CD4-positive, alpha-beta T cell treated with Interleukin-4 for 4 hours (primary cell): ENCODE results near the gene USP21.

ENCODE experiments used
- DNase-seq: peaks from one replicate; pipeline ENCODE4 v3.0.0-alpha.2; 2020

The USP21 gene

GRCh38 chr1:161133220-161133740 lies 26.0 kb upstream of the USP21 start:
- no peak for DNase-seq

- DNase-seq = no peak
These were observed 21.4 kb upstream of the USP21 start for GRCh38 chr1:161137881-161138280.

- DNase-seq = no peak
These were observed 20.9 kb upstream of the USP21 start for GRCh38 chr1:161138431-161138830.

DNA sequence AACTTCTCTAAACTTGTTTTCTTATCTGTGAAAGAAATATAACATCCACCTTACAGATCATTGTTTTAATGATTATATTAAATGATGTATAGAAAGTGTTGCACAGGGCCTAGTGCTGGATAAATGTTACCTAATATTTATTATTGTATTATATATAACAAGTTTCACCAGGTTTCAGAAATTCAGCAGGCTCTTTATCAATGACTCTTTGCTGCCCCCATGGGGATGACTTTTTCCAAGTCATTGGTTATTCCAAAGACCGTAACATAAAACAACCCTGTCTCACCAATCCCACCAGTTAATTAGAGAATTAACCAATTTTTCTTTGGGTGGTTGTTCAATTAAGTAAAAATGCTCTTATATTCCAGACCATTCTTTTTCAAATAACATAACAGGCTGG lies 19.5 kb upstream of the USP21 start:
- DNase-seq = peak; percentile 49

- DNase-seq = no peak
These were observed 18.4 kb upstream of the USP21 start for GRCh38 chr1:161140755-161141400.

GRCh38 chr1:161145832-161146231 lies 13.5 kb upstream of the USP21 start:
- no peak for DNase-seq

DNA sequence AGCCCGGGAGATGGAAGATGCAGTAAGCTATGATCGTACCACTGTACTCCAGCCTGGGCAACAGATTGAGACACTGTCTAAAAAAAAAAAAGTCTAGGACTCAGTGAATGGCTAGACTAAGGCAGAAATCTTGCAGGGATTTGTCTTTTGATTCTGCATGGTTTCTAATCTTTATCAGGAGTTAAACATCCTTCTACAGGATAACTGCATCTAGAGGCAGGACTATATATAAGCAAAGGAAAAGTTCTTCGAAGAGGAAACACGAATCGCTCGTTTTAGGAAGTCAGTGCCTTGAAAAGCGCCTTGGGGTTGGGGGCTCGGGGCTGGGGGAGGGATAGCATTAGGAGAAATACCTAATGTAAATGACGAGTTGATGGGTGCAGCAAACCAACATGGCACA lies 6.1 kb upstream of the USP21 start:
- DNase-seq = no peak

GRCh38 chr1:161153682-161154337 lies 5.5 kb upstream of the USP21 start, which contains the start of gene UFC1:
TSS of gene UFC1 (plus strand) at chr1:161153978. CDS start at chr1:161153998, 20 bp downstream.
- DNase-seq = peak; percentile 96

GRCh38 chr1:161157867-161158266 lies 1.4 kb upstream of the USP21 start:
- no peak for DNase-seq

DNA sequence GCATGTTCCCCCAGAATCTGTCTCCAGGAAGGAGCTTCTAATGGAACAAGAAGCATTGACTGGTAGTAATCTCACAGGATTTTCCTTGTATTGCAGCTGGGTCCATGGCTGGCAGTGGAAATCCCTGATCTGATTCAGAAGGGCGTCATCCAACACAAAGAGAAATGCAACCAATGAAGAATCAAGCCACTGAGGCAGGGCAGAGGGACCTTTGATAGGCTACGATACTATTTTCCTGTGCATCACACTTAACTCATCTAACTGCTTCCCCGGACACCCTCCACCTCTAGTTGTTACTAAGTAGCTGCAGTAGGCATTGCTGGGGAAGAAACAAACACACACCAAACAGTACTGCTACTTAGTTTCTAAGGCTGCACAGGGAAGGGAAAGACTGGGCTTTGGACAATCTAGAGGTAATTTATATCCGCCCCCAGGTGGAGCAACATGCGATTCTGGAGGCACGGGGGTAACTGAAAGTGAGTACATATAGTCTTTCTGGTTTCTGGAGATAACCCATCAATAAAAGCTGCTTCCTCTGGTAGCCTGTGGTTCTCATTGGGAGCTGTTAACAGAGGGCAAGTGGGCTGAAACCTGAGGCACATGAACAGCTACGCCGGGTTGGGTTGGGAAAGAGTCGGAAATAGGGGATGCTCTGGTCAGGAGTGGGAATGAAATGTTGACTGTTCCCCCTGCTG lies 837 bp upstream of the USP21 start:
- no peak for DNase-seq

- no peak for DNase-seq
These were observed 578 bp downstream of the USP21 start for GRCh38 chr1:161159913-161160243.

GRCh38 chr1:161160671-161161145 lies 1.4 kb downstream of the USP21 start:
- no peak for DNase-seq

- no peak for DNase-seq
These were observed 2.4 kb downstream of the USP21 start for GRCh38 chr1:161161652-161162051.

DNA sequence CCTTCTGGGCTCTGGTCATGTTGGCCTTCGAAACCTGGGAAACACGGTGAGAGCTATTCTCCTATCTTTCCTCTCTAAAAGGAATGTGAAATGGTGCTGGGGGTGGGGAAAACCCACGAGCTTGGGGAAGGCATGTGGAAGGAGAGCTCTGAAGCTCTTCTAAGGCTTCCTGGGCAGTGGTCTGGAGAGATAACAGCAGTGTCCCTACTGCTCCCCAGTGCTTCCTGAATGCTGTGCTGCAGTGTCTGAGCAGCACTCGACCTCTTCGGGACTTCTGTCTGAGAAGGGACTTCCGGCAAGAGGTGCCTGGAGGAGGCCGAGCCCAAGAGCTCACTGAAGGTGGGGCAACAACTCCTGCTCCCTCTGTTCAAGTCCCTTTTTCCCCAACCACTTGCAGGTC lies 2.8 kb downstream of the USP21 start:
- no peak for DNase-seq

DNA sequence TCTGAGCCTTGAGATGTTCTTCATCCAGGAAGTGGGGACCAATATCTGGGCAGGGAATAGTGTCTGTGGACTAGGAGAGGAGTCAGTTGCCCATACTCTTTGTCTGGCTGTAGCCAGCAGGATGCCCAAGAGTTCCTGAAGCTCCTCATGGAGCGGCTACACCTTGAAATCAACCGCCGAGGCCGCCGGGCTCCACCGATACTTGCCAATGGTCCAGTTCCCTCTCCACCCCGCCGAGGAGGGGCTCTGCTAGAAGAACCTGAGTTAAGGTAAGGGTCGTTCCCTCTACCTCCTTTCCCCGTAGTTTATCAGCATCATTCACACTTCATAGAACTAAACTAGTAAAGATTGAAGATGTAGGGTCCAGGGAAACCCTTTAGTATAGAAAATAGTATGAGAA lies 3.5 kb downstream of the USP21 start:
- no peak for DNase-seq

DNA sequence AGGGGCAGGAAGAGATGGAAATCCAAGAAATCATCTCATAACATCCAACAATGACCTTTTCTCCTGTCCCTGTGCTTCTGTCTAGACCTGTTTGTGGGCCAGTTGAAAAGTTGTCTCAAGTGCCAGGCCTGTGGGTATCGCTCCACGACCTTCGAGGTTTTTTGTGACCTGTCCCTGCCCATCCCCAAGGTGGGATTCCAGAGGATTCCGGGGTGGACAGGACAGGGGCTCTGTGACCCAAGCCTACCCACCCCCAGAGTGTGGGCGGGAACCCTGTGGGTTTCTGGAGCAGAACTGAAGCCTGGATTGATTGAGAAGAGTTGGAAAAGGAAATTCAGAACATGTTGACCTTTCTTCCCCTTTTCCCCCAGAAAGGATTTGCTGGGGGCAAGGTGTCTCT lies 4.5 kb downstream of the USP21 start:
- DNase-seq = no peak

DNA sequence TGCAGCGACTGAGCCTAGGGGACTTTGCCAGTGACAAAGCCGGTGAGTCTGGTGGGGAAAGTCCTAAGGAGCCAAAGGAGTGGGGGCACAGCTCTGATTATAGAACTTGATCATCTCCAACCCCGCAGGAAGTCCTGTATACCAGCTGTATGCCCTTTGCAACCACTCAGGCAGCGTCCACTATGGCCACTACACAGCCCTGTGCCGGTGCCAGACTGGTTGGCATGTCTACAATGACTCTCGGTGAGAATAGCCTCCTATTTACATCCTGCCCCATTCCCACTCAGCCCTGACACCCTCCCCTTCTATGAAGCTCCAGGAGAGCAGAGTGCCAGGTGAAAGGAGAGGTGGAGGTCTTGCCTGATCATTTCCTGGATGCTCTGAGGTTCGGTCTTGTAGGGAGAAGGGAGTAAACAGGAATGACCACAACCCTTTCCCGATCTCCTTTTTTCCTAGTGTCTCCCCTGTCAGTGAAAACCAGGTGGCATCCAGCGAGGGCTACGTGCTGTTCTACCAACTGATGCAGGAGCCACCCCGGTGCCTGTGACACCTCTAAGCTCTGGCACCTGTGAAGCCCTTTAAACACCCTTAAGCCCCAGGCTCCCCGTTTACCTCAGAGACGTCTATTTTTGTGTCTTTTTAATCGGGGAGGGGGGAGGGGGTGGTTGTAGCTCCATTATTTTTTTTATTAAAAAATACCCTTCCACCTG lies 5.8 kb downstream of the USP21 start:
- DNase-seq = no peak

DNA sequence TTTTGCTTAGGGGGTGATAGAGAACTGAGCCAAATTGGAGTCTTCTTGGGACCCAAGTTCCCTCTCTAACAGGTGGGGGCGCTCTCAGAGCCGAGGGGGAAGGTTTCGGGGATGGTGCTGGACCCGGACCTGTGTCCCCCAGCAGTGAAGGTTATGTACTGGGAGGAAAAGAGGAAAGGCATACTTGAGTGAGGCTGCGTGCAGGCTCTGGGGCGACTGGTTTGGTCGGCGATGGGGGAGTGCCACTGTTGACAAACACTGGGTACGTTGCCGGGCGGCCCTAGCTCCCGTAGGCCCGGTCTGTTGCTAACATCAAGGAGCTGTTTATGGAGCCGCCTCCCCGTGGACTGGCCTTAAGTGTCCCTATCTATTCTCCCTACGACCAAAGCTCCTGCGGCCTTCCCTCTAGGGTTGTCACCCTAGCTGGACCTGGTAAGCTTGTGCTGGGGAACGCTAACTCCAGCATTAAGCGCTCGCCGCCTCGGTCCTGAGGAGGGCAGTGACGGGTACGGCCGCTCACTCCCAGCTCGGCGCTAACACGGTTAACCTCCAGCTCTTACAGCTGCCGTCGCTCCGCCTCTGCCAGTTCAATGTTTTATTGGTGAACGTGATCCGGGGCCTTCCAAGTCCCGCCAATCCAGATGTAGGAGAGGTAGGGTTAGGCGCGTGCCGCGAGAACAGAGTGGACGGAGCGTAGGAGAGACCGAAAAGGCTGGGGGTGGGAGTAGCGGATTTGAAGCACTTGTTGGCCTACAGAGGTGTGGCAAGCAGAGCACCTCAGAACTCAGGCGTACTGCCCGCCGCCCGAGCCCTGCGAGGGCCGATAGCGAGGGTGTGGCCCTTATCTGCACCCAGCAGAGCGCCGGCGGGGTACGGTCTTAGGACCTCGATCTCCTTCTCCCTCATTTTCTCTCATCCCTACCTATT lies 6.7 kb downstream of the USP21 start, which contains the start of gene PPOX:
Gene PPOX (plus strand): TSS at position 685 of the 927 bp plus-strand sequence. CDS start 422 bp downstream, outside the sequence.
- DNase-seq = peak; percentile 98

DNA sequence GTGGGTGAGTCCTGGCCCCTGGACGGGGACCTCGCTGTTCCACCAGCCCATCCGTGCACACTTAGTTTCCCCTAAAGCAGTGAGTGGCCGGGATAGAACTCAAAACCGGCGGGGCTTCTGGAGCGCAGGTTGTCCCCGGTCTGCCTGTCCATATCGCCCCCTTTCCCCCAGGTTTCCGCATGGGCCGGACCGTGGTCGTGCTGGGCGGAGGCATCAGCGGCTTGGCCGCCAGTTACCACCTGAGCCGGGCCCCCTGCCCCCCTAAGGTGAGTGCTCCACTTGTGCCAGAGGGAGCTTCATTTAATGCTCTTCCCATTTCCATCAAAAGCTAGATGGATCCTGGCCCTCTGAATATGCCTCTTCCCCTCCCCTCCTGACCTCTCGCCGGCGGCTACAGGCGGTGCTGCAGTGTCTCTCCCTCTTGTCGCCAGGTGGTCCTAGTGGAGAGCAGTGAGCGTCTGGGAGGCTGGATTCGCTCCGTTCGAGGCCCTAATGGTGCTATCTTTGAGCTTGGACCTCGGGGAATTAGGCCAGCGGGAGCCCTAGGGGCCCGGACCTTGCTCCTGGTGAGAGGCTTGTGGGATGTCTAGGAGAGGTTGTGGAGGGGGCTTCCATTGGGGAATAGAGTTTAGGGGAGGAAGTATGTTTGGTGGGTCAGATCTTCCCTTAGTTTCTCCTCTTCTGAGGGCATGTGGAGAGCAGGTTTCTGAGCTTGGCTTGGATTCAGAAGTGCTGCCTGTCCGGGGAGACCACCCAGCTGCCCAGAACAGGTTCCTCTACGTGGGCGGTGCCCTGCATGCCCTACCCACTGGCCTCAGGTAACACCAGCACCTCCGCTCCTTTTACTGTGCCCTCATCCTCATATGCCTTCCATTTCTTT lies 7.6 kb downstream of the USP21 start:
- no peak for DNase-seq

- DNase-seq = no peak
These were observed 9.6 kb downstream of the USP21 start for GRCh38 chr1:161168906-161169305.

DNA sequence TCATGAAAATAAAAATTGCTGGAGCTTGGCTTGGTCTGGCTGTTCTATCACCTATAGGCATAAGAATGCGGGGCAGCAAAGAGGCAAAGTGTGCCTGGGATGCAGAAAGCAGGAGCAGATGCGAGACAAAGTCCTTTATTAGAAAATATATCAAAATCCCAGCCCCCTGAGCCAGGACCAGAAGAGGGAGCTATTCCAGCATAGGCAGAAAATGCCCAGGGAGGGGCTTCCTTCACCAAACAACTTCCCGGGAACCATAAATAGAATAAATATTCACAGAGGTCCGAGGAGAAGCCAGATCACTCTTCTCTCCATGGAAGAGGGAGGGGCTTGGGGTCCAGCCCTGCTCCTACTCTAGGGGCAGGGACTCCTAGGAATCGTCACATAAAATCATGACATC lies 11.9 kb downstream of the USP21 start:
- DNase-seq = no peak
